SU-DHL-6 (cell line): ENCODE data around the gene BCL7C.

Experiments
- CTCF ChIP-seq: fragments of 200-600 bp; sonication (generic); IDR thresholded peaks from one replicate; pipeline ENCODE4 v1.5.1; 2017; ENCODE audit warnings: antibody characterized with exemption, mild to moderate bottlenecking, low read length, moderate library complexity; ENCODE audit not compliant: insufficient read depth, poor library complexity, severe bottlenecking
- EZH2phosphoT487 ChIP-seq: fragments of 200-600 bp; sonication (generic), shearing (Covaris generic); conservative IDR thresholded peaks from 2 replicates; pipeline ENCODE4 v1.6.1; 2018; ENCODE audit warnings: mild to moderate bottlenecking, antibody characterized with exemption, low read length, moderate library complexity, mixed read lengths

GRCh38 chr16:30858829-30859423 is 35.0 kb downstream of the BCL7C start:
- no peak for TF ChIP-seq CTCF
- TF ChIP-seq EZH2phosphoT487, result no peak
